ENCODE results near the gene SOX18.
A peak's percentile ranks its signal among the peaks of the same experiment; 100 is the strongest.

The SOX18 gene

DNA sequence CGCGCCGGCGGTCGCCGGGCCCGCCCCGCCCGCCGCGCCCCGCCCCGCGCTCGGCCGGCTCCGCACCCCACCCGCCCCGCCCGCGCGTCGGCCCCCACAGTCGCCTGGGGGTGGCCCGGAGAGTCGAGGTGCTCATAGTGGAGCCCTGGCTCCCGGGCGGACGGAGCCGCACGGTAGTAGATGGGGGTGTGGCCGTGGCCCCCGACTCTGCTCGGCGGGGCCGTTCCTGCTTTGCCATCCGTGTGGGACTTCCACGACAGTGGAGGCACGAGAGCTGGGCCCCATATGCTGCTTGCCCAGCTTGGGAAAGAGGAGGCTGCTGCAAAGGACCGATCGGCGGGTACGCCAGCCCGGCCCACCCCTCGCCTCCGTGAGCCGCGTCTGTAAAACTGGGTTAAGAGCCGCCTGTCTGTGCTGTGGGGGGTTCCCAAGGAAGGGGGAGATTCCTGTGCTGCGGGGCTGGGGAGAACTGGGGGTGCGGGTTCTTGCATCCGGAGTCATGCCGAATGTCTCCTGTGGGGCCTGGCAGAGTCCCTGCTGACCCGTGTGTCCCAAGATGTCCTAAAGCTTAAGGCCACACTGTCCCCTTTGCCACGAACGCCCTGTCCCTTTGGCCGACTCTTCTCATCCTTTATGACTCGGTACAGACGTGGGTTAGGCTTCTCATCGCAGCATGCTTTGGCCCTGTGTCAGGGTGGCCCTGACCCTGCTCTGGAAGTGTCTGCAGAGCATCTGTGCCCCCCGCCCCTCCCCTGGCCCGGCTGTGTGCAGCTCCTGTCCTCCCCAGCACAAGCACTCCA is 30.8 kb upstream of the SOX18 start, which contains the start of gene OPRL1:
Gene OPRL1 (plus strand): TSS at position 70 of the 800 bp plus-strand sequence. CDS start 12,639 bp downstream, outside the sequence.
- no peak for DNase-seq

DNA sequence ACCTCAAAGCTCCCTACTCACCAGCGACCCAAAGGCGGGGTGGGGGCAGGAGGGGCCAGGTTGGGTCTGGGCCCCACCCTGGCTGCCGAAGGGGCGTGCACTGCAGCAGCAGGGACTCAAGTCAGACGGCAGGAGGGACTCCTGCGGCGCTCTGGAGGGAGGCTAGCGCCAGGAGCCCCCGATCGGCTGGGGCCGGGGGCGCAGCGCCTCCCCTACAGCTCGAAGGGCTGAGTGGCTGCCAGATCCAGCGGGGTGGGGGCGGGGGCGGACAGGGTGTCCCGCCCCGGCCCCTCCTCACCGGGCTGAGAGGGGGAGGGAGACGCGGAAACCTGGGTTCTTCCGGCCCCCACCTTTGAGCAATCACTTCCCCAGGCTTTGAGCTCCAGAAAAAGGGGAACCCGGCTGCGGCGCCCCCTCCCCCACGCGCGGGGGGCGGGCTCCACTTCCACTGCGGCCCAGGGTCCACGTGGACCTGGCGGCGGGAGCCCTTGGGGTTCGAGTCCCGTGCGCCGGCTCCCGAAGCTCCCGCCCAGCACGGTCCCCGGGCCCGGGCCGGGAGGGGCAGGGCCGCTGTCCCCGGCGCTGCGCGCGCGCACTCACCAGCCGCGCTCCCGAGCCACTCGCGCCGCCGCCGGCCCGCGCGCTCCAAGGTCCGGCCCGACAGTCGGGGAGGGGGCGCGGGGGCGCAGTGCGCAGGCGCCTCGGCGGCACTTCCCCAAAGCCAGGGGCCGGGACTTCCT is 30.0 kb upstream of the SOX18 start, which contains the start of gene RGS19:
Gene RGS19 (minus strand): TSS at position 246 of the 740 bp plus-strand sequence. CDS start 2,632 bp downstream, outside the sequence.
- DNase-seq, result peak in 1 of 2 donors; percentile 55

DNA sequence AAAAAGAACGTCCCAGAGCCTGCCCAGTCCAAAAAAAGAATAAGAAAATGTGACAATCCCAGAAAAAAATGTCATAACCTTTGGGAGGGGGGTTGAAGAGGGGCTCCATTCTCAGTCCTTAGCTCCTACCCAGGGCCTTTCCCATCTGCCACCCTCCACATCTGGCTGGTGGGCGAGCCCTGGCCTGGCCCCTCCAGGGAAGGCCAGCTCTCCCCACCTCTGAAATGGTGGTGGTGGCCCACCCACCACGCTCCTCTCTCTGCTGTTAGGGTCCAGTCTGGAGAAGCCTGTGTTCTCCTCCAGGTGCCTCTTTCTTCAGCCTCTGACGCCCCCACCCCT is 29.5 kb upstream of the SOX18 start:
- no peak for DNase-seq

DNA sequence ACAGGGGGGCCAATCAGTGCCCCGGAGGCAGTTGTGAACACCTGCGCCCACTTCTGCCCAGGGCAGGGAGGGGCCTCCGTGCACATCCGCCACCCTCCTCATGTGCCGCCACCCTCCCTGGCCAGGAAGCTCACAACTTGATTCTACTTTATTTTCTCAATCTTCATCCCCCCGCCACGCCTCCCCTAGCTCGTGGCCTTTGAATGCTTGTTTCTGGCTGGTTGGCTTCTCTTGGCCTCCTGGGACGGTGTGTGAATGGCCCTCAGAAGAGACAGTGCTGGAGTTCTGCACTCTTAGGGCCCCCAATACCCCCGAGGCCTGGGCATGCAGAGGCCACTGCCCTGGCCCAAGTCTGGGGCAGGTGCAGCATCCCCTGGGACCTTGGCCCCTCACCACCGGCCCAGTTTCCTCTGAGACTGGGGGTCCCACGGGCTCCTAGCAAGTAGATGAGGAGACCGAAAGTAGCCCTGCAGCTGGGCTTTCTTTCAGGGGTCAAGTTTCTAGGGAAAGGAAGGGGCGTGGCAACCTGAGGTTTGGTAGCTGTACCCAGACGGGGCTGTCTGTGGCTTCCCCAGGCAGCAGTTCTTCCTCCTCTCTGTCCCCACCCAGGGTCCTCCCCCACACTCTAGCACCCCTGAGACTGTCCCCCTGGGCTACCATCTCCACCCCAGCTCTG is 28.6 kb upstream of the SOX18 start:
- no peak for DNase-seq

DNA sequence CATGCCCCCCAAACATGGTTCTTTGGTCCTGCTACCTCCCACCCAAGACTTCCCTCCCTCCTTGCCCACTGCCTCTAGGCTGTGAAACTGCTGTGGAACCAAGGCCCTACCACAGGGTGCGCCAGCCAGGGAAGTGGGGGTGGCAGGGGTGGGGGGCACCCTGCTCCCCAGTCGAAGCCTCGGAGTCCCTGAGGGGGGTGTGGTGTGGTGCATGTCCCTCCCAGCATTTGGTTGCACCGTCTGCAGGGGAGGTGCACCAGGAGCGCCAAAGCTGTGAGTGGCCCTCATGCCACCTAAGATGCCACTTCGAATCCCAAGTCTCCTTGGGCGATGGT is 28.1 kb upstream of the SOX18 start:
- DNase-seq, result no peak

DNA sequence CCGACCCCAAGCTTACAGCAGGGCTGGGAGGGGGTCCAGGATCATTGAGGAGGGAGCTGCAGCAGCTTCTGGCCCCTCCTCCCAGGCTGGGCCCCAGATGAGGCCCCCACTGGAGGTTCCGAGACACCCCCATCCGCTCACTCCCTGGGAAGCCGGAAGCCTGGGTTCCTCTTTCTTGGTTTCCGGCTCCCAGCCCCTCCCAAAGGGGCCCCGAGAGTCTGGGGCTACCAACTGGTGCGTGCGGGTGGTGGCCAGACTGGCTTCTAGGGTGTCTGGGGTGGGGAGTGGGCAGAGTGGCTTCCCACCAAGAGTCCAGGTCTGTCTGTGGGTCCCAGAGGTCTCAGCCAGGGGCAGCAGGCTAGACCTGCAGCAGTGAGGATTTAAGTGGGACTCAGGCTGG is 27.7 kb upstream of the SOX18 start:
- DNase-seq, result no peak

DNA sequence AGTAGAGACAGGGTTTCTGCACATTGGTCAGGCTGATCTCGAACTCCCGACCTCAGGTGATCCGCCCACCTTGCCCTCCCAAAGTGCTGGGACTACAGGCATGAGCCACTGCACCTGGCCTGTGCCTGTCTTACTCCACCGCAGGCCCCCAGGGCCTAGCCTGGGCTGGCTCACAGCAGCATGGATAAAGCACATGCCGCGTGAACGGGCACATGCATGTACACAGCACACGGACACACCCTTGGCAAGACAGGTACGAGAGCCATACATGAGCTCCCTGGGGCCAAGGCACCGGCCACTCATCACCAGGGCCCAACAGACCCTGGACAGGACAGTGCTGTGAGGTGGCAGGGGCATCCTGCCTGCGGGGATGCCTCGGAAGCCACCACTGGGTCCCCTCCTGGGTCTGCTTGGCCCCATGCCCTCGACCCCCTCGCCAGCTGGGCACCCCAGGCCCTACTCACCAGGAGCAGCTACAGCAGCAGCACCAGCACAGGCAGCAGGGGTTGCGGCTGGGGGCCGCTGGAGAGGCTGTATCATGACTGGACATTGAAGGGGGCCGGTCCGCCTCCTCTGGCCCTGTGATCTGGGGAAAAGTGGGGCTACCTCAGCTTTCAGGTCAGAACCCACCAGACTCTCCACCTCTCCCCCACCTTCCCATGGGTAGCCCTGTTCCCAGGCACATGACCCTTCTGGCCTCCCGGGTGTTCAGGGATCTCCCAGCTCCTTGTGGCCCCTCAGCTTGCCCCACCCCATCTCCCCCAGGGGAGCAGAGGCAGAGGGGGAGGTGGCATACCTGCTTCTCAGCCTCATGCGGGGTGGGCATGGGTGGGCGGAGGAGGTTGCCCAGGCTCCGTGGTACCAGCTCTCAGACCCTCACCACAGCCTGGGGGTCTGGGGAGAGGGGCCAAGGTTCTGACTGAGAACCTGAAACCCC is 26.9 kb upstream of the SOX18 start:
- DNase-seq, result no peak

DNA sequence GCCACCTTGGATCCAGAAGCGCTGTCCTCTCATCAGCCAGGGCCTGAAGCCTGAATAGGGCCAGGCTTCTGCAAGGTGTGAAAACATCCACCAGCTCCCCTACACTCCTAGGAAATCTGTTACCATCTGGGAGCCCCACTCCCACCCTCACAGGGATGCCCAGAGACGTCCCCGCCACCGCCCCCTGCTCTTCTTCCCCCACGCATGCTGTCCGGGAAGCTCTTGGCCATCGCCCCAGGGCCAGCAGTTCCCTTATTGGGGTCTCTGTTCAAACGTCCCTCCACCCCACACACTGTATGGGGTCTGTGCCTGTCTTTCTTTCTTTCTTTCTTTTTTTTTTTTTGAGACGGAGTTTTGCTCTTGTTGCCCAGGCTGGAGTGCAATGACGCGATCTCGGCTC is 26.1 kb upstream of the SOX18 start:
- DNase-seq, result no peak

DNA sequence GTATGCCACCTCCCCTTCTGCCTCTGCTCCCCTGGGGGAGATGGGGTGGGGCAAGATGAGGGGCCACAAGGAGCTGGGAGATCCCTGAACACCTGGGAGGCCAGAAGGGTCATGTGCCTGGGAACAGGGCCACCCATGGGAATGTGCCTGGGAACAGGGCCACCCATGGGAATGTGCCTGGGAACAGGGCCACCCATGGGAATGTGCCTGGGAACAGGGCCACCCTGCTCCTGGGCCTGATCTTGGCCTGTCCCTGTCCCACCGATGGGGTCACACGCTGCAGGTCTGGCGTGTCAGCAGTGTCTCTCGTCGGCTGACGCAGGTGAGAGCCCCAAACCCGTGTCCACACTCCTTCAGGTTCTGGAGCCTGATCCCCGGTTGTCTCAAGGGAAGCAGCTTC is 25.5 kb upstream of the SOX18 start:
- no peak for DNase-seq

DNA sequence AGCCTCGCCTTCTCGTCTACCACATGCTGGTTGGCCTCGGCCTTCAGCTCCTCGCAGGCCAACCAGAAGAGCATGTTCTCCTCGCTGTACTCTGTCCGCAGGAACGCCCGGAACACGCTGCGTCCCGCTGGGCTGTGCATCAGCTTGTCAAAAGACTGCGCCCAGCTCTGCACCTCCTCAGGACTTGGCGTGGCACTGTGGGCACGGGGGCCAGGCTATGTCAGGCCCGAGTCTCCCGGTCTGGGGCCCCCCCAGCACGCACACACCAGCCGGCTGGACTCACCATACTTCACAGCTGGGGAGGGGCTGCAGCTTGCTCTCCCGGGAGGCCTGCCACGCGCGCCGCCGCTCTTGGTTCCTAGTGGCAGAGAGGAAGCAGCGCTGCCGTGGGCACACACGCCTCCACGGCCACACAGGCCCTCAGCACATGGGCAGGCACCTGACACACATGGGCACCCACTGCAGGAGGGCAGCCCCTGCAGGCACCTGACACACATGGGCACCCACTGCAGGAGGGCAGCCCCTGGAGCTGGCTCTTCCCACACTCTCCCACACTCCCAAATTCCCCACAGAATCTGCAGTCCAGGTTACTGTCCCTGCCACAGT is 24.8 kb upstream of the SOX18 start:
- DNase-seq, result no peak

DNA sequence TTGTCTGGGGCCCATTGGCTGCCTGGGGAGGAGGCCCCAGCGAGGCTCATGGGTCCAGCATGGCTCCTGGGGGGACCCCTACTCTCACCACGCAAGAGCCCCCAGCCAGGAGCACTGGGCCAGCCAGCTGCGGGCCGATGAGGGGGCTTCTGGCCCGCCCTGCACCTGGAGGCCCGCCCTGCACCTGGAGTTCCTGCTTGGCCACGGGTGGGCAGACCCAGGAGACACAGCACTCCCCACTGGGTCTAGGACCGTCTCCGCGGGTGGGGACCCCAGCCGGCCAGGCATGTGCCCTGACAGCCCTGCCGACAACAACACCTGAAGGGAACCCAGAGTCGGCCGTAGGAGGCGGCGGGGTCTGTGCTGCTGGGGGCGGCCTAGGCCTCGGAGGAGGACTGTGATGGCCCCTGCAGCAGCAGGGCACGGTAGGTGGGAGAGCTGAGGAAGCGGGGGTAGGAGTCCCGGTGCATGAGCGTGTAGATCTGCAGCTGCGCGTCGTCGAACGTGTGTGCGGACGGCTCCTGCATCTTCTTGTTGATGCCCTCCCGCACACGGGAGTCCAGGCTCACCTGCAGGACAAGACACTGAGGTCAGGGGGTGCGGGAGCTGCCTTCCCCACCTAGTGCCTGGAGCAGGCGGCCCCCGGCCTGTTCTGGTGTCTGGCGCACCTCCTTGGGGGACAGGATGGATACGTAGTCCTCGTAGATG is 24.2 kb upstream of the SOX18 start:
- DNase-seq, result no peak

DNA sequence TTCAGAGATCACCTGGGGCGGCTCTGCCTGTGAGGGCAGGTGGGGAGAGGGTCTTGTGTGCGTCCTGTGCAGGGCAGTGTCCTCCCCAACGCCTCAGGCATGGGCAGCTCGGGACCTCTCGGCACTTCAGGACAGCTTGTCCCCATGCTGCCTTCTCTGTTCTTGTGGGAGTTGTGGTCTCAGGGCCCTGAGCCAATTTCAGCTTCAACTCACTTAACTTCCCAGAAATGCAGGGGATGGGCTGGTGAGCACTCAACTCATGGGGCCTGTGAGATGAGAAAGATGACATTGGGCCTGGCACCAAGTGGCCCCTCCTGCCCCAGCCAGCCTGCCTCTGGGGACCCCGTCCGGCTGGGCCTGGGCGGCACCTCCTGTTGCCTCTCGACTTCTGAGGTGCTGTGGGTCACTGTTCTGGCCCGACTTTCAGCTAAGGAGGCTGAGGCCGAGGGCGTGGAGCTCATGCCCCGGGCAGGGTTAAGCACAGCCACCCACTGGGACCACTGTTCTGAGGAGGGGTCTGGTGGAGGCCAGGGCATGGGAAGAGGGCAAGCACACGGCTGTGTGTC is 23.1 kb upstream of the SOX18 start:
- DNase-seq, result no peak

DNA sequence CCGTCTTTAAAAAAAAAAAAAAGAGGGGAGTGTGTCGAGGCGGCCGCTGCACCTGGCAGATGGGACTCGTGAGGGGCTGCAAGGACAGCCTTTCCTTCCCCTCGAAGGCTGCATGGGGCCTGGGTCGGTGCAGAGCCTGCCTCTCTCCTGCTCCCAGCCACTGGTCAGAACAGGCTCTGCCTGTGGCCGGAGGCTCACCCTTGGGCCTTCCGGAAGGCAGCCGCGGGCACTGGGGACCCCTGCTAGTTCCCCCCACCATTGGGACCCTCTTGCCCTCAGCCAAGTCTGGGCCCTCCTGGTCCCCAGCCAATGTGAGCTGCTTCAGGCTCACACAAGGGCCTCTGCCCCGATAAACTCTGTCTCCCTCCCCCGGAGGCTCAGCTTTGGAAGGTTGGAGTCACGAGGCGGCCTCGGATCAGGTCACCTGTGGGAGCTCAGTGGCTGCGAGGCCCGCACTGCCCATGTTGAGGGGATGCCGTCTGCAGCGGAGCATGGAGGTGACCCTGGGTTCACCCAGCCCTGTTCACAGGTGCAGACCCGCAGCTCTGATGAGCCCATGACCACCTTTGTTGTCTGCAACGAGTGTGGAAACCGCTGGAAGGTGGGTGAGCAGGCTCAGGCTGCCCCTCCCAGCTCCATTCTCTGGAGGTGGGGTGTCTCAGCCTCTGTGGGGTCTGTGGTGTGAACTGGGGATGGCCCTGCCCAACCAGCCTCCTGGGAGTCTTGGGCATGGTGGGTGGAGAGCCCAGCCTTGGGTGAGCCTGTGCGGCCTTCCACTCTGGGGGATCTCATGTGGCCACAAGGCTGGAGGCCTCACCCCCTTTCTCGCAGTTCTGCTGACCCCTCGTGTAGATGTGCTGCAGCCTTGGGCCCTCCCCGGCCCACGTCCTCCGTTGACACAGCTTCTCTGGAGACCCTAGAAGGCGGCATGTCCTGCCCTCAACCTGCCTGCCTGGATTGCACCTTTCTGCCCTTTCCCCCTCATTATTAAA is 22.2 kb upstream of the SOX18 start:
- DNase-seq, result no peak

DNA sequence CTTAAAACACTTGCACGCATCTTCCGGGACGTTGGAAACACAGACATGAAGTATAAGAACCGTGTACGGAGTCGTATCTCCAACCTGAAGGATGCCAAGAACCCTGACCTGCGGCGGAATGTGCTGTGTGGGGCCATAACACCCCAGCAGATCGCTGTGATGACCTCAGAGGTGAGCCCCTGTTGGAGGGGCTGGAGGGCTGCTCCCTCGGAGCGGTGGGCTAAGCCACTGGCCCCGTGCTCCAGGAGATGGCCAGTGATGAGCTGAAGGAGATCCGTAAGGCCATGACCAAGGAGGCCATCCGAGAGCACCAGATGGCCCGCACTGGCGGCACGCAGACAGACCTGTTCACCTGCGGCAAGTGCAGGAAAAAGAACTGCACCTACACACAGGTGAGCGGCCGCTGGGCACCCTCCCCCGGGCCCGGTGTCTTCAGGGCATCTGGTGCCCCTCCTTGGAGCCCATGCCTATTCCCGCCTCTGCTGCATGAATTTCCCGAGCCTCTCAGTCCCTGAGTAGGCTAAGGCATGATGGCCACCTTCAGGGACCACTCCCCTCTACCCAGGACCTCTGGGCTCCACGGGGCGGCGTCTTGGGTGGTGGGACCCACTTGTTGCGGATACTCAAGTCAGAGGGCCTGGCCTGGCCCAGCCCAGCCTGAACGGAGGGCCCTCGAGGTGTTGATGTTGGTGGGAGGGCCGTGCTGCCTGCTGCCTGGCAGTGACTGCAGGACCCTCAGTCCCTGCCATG is 21.0 kb upstream of the SOX18 start:
- DNase-seq, result no peak

DNA sequence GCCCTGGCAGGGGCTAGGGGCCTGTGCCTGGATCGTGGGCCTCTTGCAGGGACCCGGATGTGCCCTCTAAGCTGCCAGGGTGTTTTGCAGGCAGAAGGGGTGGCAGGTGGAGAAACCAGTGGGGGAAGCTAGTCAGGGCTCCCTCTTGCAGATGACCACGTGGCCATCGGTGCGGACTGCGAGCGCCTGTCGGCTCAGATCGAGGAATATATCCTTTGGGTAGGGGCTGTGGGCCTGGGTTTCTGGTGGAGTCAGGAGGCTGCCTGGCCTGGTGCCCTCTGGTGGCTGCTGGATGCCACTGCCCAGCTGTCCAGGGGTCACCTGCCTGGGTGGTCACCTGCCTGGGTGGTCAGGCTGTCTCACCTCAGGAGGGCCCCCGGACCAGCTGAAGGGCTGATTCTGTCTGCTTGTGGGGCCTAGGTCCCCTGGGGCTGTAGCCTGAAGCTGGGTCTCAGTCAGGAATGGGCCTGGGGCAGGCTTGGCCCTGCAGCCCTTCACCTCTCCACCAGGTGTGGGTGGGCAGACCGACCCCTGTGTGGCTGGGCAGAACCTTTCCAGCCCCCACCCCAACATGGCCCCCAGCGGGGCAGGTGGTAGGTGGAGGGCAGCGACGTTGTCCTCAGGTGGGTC is 20.3 kb upstream of the SOX18 start:
- DNase-seq, result no peak

DNA sequence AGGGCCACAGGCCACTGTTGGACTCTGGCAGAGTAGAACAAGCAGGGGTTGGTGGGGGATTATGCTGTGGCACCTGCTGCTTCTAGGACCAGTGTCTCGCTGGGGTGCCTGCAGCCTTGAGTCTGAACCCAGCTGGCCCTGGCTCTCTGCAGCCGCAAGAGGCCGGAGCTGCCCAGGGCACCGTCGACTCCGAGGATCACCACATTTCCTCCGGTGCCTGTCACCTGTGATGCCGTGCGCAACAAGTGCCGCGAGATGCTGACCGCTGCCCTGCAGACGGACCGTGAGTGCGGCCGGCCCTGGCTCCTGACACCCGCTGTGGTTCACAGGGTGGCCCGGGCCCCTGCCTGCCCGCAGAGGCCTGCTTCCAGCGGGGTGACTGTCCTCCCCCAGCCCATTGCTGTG is 19.8 kb upstream of the SOX18 start:
- DNase-seq, result no peak

DNA sequence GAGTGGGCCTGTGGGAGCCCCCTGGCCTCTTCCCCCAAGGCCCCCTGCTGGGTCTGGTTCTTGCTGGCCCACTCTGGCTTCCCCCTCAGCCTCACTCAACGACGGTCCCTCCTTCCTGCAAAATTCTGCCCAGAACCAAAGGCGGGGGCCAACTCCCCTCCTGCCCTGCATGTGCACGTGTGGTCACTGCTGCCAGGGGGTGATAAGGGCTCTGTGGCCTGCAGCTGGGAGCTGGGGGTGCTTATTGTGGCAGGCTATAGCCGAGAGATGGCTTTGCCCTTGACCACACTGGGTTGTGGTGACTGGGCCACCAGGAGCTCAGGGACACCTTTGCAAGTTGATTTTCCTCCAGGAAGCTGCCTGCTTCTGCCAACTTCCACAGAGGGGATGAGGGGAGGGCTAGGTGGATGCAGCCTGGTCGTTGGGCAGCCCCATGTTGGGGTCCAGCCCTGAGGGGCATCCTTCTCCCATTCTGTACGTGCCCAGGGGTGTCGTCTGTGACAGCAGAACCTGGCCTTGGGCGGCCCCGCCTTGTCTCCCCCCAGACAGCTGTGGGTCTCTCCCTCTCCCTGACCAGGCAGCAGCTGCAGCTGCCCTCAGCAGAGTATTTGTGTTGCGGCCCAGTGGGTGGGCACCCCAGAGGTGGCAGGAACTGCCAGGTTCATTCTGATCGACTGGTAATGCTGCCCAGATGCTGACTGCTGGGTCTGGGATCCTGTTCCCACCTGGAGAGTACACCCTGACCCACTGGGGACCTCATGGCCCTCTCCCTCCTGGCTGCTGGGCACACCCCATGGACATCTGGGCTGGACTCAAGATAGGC is 19.2 kb upstream of the SOX18 start:
- DNase-seq, result no peak

Data from hippocampal formation (tissue), 2 donors.